ENCODE measurements around the gene LSM14B. TPM values are rescaled to one million over a fixed set of nuclear protein-coding genes. Genes with fewer than 3 reads are reported as not detected.

The LSM14B gene
- total RNA-seq, 1 experiment from 2014 or later: 82.4 TPM

DNA sequence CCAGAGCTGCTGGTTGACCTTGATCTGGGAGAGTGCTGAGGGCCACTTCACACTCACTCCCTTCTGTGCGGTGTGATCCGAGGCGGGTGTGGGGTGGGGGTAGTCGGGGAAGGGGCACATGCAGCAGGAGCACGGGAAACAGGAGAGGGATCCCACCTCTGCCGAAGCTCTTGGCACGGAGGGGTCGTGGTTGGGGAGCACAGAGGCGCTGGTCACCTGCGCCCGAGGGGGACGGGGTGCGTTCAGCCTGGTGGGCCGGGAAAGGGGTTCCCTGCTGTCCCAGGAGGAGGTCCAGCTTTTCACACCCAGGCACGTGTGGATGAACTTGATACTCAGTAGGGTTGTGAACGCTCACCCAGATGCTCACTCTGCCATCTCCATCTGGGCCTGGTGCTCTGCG is 38.6 kb downstream of the LSM14B start:
- peak overlapping the region in 1 of 3 experiments; percentile 34; a peak in 1 of 7 replicates for H3K27ac Mint-ChIP-seq
- H3K27me3 Mint-ChIP-seq (ENCODE audit: low read depth): no peaks in the 10 kb centered on the region

More for the DNA sequence above, 38.6 kb downstream of the LSM14B start:
- Histone ChIP-seq H3K79me2 (ENCODE audit: insufficient read depth, low read length) (peaks cover 6% of the 10 kb centered on the region; the same call in 1 of the 2 replicates), H2BK120ac (ENCODE audit: low read depth, low read length, poor library complexity, severe bottlenecking) (no peak overlapping the region), H3K9ac (ENCODE audit: extremely low read depth, insufficient read length, low read length) (no peak overlapping the region), H2AK5ac (ENCODE audit: insufficient read length, low read length) (no peak overlapping the region), H2BK15ac (ENCODE audit: low read depth, low read length) (no peak overlapping the region), H3K4me1 (ENCODE audit: insufficient read depth, low read length) (no peaks in the 10 kb centered on the region), H2AFZ (ENCODE audit: low read length) (no peak overlapping the region), H3K9me3 (ENCODE audit: control insufficient read depth, low read depth, low read length) (no peaks in the 10 kb centered on the region), H4K8ac (replicated peaks; ENCODE audit: insufficient read length, low read depth, low read length) (no peak overlapping the region), H4K91ac (ENCODE audit: insufficient read length, low read depth, low read length) (no peak overlapping the region), H3K23ac (ENCODE audit: insufficient read length, low read depth, low read length) (no peak overlapping the region), H3K4me2 (ENCODE audit: insufficient read depth, insufficient read length, low read length) (no peak overlapping the region), H2BK5ac (ENCODE audit: insufficient read length, low read length) (no peak overlapping the region), H3K27ac (ENCODE audit: insufficient read length, low read depth, low read length) (no peak overlapping the region), H2BK12ac (ENCODE audit: insufficient read length, low read depth, low read length) (no peak overlapping the region), H3K56ac (ENCODE audit: insufficient read length, low read depth, low read length) (no peak overlapping the region), H3K18ac (ENCODE audit: insufficient read length, low read depth, low read length) (no peak overlapping the region), H3T11ph (ENCODE audit: low read length) (no peak overlapping the region), H3K23me2 (ENCODE audit: insufficient read length, low read depth, low read length, poor library complexity, severe bottlenecking) (no peaks in the 10 kb centered on the region), H3K27me3 (ENCODE audit: insufficient read depth, low read length) (no peaks in the 10 kb centered on the region), H2BK20ac (ENCODE audit: low read depth, low read length, poor library complexity, severe bottlenecking) (no peak overlapping the region), H3K79me1 (ENCODE audit: insufficient read depth, low read depth, low read length, poor library complexity, severe bottlenecking) (no peaks in the 10 kb centered on the region), H4K20me1 (ENCODE audit: control insufficient read depth, insufficient read depth, insufficient read length) (no peaks in the 10 kb centered on the region), H4K5ac (ENCODE audit: insufficient read length, low read depth, low read length) (no peak overlapping the region), H3K4ac (ENCODE audit: low read depth, low read length) (no peak overlapping the region), H3K14ac (ENCODE audit: insufficient read depth, low read length) (no peak overlapping the region)
- TF ChIP-seq, protein P1, sequence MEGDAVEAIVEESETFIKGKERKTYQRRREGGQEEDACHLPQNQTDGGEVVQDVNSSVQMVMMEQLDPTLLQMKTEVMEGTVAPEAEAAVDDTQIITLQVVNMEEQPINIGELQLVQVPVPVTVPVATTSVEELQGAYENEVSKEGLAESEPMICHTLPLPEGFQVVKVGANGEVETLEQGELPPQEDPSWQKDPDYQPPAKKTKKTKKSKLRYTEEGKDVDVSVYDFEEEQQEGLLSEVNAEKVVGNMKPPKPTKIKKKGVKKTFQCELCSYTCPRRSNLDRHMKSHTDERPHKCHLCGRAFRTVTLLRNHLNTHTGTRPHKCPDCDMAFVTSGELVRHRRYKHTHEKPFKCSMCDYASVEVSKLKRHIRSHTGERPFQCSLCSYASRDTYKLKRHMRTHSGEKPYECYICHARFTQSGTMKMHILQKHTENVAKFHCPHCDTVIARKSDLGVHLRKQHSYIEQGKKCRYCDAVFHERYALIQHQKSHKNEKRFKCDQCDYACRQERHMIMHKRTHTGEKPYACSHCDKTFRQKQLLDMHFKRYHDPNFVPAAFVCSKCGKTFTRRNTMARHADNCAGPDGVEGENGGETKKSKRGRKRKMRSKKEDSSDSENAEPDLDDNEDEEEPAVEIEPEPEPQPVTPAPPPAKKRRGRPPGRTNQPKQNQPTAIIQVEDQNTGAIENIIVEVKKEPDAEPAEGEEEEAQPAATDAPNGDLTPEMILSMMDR (conservative IDR thresholded peaks at IDR 0.05): no peak
- no CpG with 5 or more reads among the region's 17 CpGs for WGBS (ENCODE audit: extremely low coverage, insufficient read length, low lambda C conversion rate)
- no peak for DNase-seq
- Mint-ChIP-seq H3K9me3 (no peaks in the 10 kb centered on the region; a peak in 1 of 5 replicates), H3K4me3 (no peak overlapping the region), H3K36me3 (ENCODE audit: insufficient read depth in 1 of 3, low read depth in 3 of 3) (peaks cover 24 to 57% (median 47%) of the 10 kb centered on the region in 3 experiments), H3K4me1 (peaks cover 5 to 7% of the 10 kb centered on the region in 2 experiments)

Data from H9 (cell line).